ENCODE measurements around the gene DOK1. TPM values are rescaled to one million over a fixed set of nuclear protein-coding genes. Genes with fewer than 3 reads are reported as not detected.

DOK1 gene
- total RNA-seq, 1 donor from 2014 or later: 19.3 TPM

DNA sequence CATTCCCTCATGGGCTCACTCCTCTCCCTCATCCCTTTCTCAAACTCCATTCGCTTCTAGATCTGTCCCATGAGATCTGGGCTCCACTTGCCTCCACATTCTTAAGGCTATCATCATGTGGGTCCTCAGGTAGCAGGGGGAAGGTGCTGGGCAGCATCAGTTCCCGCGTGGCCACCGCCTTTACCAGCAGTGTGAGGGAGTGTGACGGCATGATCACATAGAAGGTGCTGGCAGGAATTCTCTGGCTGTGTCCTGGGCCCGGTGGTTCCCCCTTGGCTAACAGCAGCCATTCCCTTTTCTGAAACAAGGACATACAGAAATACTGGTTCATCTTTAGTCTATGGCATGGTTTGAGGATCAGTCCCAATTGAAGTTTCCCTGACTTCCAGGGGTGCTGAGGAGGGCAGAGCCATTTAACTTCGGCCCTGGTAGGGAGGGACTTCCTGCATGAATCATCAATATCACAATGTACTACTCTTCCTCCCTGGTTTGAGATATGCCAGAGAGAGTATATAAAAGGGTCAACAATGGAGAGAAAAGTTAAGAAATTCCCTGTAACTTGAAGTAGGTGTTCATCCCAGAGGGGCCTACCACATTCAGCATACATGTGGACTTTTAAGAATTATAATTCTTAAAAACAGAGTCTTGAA, 7.7 kb downstream of the DOK1 start:
- H3K27me3 ChIP-seq (ENCODE audit: insufficient read depth, low read length): no peaks in the 10 kb centered on the region
- H3K36me3 ChIP-seq (ENCODE audit: insufficient read depth, low read length): no peaks in the 10 kb centered on the region
- H3K79me2 ChIP-seq (ENCODE audit: insufficient read depth, low read length): no peaks in the 10 kb centered on the region
- no peak for FAIRE-seq
- Mint-ChIP-seq H3K36me3 (ENCODE audit: low read depth, unreplicated experiment) (no peaks in the 10 kb centered on the region), H3K4me3 (ENCODE audit: unreplicated experiment) (no peak overlapping the region), H3K27ac (ENCODE audit: unreplicated experiment) (no peak overlapping the region), H3K9me3 (ENCODE audit: unreplicated experiment) (no peaks in the 10 kb centered on the region), H3K27me3 (ENCODE audit: low read depth, unreplicated experiment) (peaks cover 4% of the 10 kb centered on the region), H3K4me1 (ENCODE audit: low read depth, unreplicated experiment) (peaks cover 14% of the 10 kb centered on the region)
- no peaks in the 10 kb centered on the region for H3K9me3 ChIP-seq (ENCODE audit: insufficient read depth, low read depth, low read length)
- DNase-seq (ENCODE audit: low read depth): no peak
- H3K4me3 ChIP-seq (ENCODE audit: insufficient read depth, low read depth, low read length): no peak overlapping the region
- no peaks in the 10 kb centered on the region for H4K20me1 ChIP-seq (ENCODE audit: insufficient read depth, low read length)
- H3K4me2 ChIP-seq (ENCODE audit: low read length): no peak overlapping the region
- no peak overlapping the region for H2AFZ ChIP-seq (ENCODE audit: low read depth, low read length)
- H3K9ac ChIP-seq (ENCODE audit: low read length): no peak overlapping the region
- TF ChIP-seq EZH2 (IDR thresholded peaks at IDR 0.05; ENCODE audit: insufficient read depth, low read length): no peak
- TF ChIP-seq, protein P1, sequence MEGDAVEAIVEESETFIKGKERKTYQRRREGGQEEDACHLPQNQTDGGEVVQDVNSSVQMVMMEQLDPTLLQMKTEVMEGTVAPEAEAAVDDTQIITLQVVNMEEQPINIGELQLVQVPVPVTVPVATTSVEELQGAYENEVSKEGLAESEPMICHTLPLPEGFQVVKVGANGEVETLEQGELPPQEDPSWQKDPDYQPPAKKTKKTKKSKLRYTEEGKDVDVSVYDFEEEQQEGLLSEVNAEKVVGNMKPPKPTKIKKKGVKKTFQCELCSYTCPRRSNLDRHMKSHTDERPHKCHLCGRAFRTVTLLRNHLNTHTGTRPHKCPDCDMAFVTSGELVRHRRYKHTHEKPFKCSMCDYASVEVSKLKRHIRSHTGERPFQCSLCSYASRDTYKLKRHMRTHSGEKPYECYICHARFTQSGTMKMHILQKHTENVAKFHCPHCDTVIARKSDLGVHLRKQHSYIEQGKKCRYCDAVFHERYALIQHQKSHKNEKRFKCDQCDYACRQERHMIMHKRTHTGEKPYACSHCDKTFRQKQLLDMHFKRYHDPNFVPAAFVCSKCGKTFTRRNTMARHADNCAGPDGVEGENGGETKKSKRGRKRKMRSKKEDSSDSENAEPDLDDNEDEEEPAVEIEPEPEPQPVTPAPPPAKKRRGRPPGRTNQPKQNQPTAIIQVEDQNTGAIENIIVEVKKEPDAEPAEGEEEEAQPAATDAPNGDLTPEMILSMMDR (IDR thresholded peaks at IDR 0.05; ENCODE audit: insufficient read depth, low read depth, low read length): no peak
- peaks cover 33% of the 10 kb centered on the region for H3K4me1 ChIP-seq (ENCODE audit: insufficient read depth, low read length)
- H3K27ac ChIP-seq (ENCODE audit: low read depth, low read length): no peak overlapping the region

DNA sequence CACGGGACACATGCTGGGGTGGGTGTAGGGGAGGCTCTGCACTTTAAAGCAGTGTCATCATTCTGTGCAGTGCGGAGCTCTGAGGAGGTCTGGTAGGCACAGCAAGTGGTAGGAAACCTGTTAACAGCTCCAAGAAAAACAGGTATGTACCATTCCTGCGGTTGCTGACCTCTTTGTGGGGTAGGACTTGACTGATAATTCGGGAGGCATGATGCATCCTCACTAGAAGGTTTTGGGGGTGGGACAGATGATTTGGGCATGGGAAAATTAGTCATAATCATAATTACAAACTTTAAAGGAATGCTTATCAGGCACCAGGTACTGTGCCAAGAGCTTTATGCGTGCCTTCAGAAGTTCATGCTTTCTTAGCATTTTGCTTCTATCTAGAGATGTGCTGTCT, 9.7 kb downstream of the DOK1 start:
- H3K4me1 ChIP-seq (ENCODE audit: insufficient read depth, low read length): peaks cover 51% of the 10 kb centered on the region
- H3K4me3 ChIP-seq (ENCODE audit: insufficient read depth, low read depth, low read length): no peak overlapping the region
- H3K27me3 ChIP-seq (ENCODE audit: insufficient read depth, low read length): no peaks in the 10 kb centered on the region
- peak overlapping the region; percentile 64 for H3K27ac ChIP-seq (ENCODE audit: low read depth, low read length)
- no peaks in the 10 kb centered on the region for H4K20me1 ChIP-seq (ENCODE audit: insufficient read depth, low read length)
- DNase-seq (ENCODE audit: low read depth): peak; percentile 93
- H3K79me2 ChIP-seq (ENCODE audit: insufficient read depth, low read length): no peaks in the 10 kb centered on the region
- no peaks in the 10 kb centered on the region for H3K36me3 ChIP-seq (ENCODE audit: insufficient read depth, low read length)
- H2AFZ ChIP-seq (ENCODE audit: low read depth, low read length): no peak overlapping the region
- H3K36me3 Mint-ChIP-seq (ENCODE audit: low read depth, unreplicated experiment): no peaks in the 10 kb centered on the region
- FAIRE-seq: peak; percentile 78
- no peak overlapping the region for H3K4me3 Mint-ChIP-seq (ENCODE audit: unreplicated experiment)
- H3K4me1 Mint-ChIP-seq (ENCODE audit: low read depth, unreplicated experiment): peaks cover 26% of the 10 kb centered on the region
- H3K9me3 ChIP-seq (ENCODE audit: insufficient read depth, low read depth, low read length): no peaks in the 10 kb centered on the region
- peak overlapping the region; percentile 52 for H3K9ac ChIP-seq (ENCODE audit: low read length)
- TF ChIP-seq EZH2 (IDR thresholded peaks at IDR 0.05; ENCODE audit: insufficient read depth, low read length): no peak
- TF ChIP-seq, protein P1 (IDR thresholded peaks at IDR 0.05; ENCODE audit: insufficient read depth, low read depth, low read length): no peak
- peak overlapping the region; percentile 54 for H3K4me2 ChIP-seq (ENCODE audit: low read length)
- H3K27me3 Mint-ChIP-seq (ENCODE audit: low read depth, unreplicated experiment): peaks cover 4% of the 10 kb centered on the region
- H3K9me3 Mint-ChIP-seq (ENCODE audit: unreplicated experiment): no peaks in the 10 kb centered on the region
- no peak overlapping the region for H3K27ac Mint-ChIP-seq (ENCODE audit: unreplicated experiment)

DNA sequence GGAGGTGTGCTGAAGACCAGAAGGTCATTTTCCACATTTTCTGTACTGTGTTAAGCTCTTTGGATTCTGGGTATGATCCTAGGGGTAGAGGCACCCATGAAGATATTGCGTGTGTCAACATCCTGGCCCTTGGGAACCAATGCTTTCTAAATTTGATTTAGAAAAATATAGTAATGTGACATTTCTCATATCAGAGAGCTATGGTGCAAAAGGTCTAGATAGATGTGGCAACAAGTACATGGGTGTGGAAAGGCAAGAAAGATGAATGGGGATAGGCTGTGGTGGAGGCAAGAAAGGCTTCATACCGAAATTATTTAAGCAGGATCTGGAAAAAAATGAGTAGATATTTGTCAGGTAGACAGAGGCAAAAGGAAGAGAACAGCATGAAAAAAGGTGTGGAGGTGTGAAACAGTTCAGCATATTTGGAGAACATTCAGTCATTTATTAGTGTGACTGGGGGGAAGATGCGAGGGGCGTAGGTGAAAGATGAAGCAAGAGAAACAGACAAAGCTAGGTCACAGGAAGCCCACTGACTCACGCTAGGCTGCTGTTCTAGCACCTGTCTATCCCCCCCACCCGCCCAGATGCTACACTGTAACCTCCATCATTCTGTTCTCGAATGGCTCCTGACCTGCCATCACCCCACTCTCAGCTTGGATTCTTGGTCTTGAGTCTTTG, 11.7 kb downstream of the DOK1 start:
- Histone ChIP-seq H3K27me3 (ENCODE audit: insufficient read depth, low read length) (no peaks in the 10 kb centered on the region), H4K20me1 (ENCODE audit: insufficient read depth, low read length) (no peaks in the 10 kb centered on the region), H3K9ac (ENCODE audit: low read length) (peak overlapping the region; percentile 13), H3K79me2 (ENCODE audit: insufficient read depth, low read length) (no peaks in the 10 kb centered on the region), H3K36me3 (ENCODE audit: insufficient read depth, low read length) (no peaks in the 10 kb centered on the region), H3K4me3 (ENCODE audit: insufficient read depth, low read depth, low read length) (no peak overlapping the region), H3K4me1 (ENCODE audit: insufficient read depth, low read length) (peaks cover 45% of the 10 kb centered on the region), H3K9me3 (ENCODE audit: insufficient read depth, low read depth, low read length) (no peaks in the 10 kb centered on the region), H2AFZ (ENCODE audit: low read depth, low read length) (no peak overlapping the region), H3K4me2 (ENCODE audit: low read length) (peak overlapping the region; percentile 52), H3K27ac (ENCODE audit: low read depth, low read length) (peak overlapping the region; percentile 93)
- H3K4me1 Mint-ChIP-seq (ENCODE audit: low read depth, unreplicated experiment): peaks cover 20% of the 10 kb centered on the region
- FAIRE-seq (no peak), DNase-seq (ENCODE audit: low read depth) (no peak)
- peaks cover 4% of the 10 kb centered on the region for H3K27me3 Mint-ChIP-seq (ENCODE audit: low read depth, unreplicated experiment)
- no peaks in the 10 kb centered on the region for H3K9me3 Mint-ChIP-seq (ENCODE audit: unreplicated experiment)
- H3K36me3 Mint-ChIP-seq (ENCODE audit: low read depth, unreplicated experiment): no peaks in the 10 kb centered on the region
- H3K4me3 Mint-ChIP-seq (ENCODE audit: unreplicated experiment): peak overlapping the region; percentile 42
- TF ChIP-seq EZH2 (IDR thresholded peaks at IDR 0.05; ENCODE audit: insufficient read depth, low read length): no peak
- TF ChIP-seq, protein P1 (IDR thresholded peaks at IDR 0.05; ENCODE audit: insufficient read depth, low read depth, low read length): no peak
- H3K27ac Mint-ChIP-seq (ENCODE audit: unreplicated experiment): peak overlapping the region; percentile 84
